GM21619 (cell line): ENCODE results near the gene THAP10.

Experiments used
- ATAC-seq: cut with Tn5 transposase; IDR thresholded peaks from one replicate; pipeline ENCODE4 v1.9.1; 2021; ENCODE audit not compliant: unreplicated experiment

THAP10 gene

DNA sequence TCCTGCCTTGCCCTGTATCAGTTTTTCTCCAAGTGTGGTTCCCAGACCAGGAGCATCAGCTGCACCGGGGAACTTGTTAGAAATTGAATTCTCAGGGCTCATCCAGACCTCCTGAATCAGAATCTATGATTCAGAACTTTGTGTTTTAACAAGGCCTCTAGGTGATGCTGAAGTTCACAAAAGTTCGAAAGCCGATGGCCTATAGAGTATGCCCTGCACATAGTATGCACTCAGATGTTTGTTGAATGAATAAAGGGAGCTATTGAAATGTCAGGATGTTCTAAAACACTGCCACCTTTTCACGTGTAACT, 37.6 kb downstream of the THAP10 start:
- ATAC-seq = no peak

DNA sequence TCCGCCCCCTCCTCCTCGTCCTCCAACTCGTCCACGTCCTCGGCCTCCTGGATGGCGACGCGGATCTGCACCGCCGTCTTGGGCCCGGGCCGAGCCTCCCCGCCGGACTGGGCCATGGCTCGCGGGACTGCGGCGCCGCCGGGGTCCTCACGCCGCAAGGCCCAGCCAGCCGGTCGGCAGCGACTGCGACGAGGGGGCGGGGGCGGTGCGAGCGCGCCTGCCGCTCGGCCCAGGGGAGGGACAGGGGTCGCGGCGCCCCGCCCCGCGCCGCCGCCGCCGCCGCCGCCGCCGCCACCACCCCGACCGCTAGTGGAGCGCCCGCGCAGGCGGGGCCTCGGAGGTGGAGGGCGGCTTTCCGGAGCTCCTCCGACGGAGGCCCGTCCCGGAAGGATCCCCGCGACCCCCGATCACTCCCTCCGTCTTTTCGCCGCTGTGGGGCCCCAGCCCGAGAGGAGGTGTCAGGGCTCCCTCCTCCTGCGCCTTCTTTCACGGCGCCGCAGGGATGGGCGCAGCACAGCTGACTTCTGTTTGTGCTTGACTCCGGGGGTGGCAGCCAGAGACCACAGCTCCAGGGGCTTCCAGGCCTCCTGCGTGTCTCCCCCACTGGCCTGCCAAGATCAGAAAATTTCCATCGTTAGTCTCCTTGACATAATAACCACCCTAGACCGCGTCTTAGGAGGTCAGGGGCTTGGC, 38.1 kb downstream of the THAP10 start, which contains the start of gene LARP6:
Gene LARP6 (minus strand): TSS at position 185 of the 693 bp plus-strand sequence. CDS start 69 bp downstream, at position 116.
- ATAC-seq = no peak

- ATAC-seq = no peak
These were observed 38.8 kb downstream of the THAP10 start for GRCh38 chr15:70853318-70853972.

DNA sequence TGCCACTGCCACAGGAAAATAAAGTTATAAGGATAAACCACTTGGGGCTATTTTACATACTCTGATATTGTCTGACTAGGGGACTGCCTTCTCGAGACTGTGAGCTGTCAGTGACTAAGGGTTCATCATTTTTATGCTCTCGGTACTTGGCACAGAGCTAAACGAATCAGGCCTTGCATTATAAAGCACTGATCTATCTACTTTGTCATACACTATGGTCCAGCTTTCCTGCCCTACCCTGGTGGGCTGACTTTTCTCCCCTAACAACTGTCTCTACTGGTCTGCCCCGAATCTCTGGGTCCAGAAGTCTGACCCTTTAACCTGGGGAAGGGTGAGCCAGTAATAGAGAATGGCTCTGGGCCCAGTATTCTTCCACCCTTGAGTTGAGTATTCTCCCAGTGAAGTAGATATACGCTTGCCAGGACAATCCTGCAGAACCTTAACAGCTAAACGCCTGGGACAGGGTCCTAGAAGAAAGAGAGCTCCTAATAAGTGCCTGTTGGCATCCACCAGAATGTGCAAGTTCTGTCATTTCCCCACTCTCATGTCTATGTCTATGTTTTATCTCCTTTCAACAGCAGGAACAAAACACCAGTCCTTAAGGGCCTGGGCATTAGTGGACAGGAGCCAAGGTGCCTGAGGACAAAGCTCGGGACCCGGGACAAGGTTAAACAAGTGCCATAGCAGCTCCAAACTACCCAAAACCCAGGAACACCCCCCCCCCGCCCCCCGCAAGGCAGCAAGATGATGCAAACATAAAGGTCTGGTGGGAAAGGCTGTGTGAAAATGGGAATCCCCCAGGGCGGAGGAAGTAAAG, 39.5 kb downstream of the THAP10 start:
- ATAC-seq = no peak

GRCh38 chr15:70851889-70852288, 40.3 kb downstream of the THAP10 start:
- ATAC-seq = no peak

DNA sequence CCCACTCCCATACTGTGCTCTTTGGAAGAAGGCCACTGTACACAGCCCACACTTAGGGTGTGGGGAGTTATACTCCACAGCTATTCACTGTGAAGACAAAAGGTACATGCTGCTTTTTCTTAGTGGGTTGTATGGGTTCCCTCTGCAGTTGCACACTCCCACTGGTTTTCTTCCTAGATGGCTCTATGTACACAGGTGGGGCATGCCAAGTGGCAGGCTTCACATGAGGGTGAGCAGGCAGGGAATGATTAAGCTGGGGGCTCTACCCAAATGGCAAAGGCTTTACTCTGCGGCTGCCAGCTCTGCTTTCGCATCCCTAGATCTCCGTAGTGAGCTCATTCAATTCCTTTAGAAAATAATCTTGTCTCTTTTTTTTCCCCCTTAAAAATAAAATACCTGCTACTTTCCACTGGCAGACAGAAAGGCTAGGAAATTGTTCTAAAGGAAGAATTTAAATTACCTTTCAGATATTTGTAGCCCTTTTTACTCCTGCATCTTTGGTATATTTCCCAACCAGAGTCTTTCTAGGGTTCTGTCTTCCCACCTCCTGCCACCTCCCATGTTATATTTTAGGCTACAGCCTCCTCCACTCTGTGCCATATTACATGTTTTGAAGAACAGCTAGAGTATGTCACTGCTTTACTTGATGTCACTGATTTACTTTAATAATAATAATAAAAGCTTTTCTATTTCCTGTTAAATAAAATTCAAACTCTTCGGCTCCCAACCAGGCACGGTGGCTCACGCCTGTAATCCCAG, 46.5 kb downstream of the THAP10 start:
- no peak for ATAC-seq

DNA sequence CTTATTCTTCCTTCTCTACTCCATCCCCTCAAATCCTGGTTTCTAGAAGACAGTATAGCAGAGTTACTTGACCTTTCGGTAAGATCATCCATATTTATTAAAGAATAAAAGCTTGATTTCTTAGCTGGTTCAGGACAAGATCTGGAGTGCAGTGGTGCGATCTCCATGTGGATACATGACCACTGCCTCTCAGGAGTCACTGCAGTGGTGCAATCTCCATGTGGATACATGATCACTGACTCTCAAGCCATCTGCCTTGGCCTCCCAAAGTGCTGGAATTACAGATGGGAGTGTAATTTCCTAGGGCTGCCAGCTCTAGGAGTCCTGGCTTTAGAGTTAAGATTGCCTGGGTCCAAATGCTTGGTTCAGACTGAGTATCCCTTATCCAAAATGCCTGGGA, 54.8 kb downstream of the THAP10 start:
- no peak for ATAC-seq

- no peak for ATAC-seq
These were observed 56.4 kb downstream of the THAP10 start for GRCh38 chr15:70835841-70836240.

DNA sequence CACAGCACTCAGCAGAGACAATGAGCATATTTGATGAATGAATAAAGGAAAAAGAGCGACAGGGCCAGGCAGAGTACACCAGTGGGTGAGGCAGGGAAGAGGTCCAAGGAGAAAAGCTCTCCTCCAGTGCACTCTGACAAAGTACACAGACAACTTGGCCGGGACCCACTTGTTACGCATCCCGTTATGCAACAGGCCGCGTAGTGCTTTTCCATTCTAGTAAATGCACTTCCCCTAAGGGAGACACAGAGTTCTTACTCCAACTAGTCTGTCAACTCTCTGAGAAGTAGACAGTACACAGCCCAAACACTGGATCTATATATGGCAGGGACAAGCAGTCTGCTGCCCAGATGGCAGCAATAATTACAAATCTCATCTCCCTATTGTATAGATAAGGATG, 56.8 kb downstream of the THAP10 start:
- no peak for ATAC-seq

DNA sequence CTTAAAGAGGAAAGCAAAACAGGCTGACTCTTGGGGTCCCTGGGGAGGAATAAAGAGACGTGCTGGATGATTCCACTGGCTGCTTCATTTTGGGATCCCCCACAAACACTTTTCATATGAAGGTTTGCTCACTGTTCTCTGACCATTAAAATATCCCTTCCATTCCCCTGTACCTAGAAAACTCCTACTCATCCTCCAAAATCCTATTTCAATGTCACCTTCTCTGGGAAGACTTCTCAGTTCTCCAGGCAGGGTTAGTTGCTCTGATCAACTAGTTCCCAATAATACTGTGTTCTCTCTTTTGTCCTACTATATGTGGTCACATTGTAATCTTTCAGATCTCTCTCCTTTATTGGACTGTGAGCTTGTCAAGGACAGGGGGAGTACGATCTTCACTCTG, 57.2 kb downstream of the THAP10 start:
- no peak for ATAC-seq

GRCh38 chr15:70833861-70834765, 58.1 kb downstream of the THAP10 start:
- no peak for ATAC-seq

DNA sequence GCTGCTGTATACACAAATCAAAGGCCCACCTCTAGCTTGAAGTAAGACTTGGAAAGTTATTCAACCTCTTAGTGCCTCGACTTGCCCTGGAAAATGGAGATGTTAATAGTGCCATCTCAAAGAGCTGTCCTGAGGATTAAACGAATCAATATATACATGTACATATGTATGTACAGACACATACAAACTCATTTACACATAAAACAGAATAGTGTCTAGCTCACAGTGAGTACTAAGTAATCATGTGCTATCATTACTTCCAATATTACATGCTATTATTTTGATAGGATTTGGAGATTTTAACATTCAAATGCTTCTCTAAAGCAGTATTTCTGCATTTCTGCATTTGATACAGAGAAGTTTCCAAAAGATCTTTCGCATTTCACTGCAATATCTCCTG, 58.8 kb downstream of the THAP10 start:
- no peak for ATAC-seq

GRCh38 chr15:70832176-70832575, 60.1 kb downstream of the THAP10 start:
- ATAC-seq = no peak
